Measurements from ENCODE around the gene PRKN. TPM values are rescaled to one million over a fixed set of nuclear protein-coding genes. Genes with fewer than 3 reads are reported as not detected.

The PRKN gene
- total RNA-seq, 1 experiment from 2014 or later = 1.2 TPM

DNA sequence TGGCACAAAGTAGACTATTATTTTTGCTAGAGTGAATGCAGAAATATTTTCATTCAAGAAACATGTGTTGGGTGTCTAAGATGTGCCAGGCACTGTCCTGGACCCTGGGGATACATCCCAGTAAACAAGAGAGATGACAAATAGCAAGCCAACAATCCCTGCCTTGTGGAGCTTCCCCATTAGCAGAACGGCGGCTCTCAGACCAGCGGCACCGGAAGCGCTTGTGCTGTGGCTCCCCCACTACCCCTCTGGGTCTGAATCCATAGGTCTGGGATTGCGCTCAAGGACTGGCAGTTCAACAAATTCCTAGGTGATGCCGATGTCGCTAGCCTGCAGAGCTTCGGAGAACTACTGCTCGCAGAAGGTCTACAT lies 1355.2 kb downstream of the PRKN start:
- BruUV-seq (replicated peaks) = no TSS peak
- TF ChIP-seq EZH2 (IDR thresholded peaks at IDR 0.05; ENCODE audit: borderline replicate concordance, low read depth, low read length, poor library complexity, severe bottlenecking) = no peak
- TF ChIP-seq, protein P1, sequence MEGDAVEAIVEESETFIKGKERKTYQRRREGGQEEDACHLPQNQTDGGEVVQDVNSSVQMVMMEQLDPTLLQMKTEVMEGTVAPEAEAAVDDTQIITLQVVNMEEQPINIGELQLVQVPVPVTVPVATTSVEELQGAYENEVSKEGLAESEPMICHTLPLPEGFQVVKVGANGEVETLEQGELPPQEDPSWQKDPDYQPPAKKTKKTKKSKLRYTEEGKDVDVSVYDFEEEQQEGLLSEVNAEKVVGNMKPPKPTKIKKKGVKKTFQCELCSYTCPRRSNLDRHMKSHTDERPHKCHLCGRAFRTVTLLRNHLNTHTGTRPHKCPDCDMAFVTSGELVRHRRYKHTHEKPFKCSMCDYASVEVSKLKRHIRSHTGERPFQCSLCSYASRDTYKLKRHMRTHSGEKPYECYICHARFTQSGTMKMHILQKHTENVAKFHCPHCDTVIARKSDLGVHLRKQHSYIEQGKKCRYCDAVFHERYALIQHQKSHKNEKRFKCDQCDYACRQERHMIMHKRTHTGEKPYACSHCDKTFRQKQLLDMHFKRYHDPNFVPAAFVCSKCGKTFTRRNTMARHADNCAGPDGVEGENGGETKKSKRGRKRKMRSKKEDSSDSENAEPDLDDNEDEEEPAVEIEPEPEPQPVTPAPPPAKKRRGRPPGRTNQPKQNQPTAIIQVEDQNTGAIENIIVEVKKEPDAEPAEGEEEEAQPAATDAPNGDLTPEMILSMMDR (conservative IDR thresholded peaks at IDR 0.05; ENCODE audit: low read depth, low read length) = no peak
- H3K27me3 ChIP-seq (replicated peaks; ENCODE audit: insufficient read depth, low read depth, low read length, poor library complexity) = no peaks in the 10 kb centered on the region
- no peak overlapping the region for H3K27ac ChIP-seq (ENCODE audit: low read depth, low read length, poor library complexity, severe bottlenecking)
- POLR2A ChIA-PET (ENCODE audit: low non-redundant PET) = no interaction called here
- no peak for DNase-seq (ENCODE audit: low spot score)
- CTCF ChIA-PET = interaction anchor here (0.6 to 0.7 kb wide), 2 partner anchors 219 to 316 kb away, joined by 3 read pairs; no protein-coding TSS in a partner anchor
- H3K4me1 ChIP-seq (ENCODE audit: insufficient read depth, low read length, poor library complexity, severe bottlenecking) = peaks cover 7% of the 10 kb centered on the region
- no peak overlapping the region for H3K4me3 ChIP-seq (ENCODE audit: low read depth, low read length, poor library complexity, severe bottlenecking)
- H3K9me3 ChIP-seq (ENCODE audit: low read depth, low read length, poor library complexity, severe bottlenecking) = no peaks in the 10 kb centered on the region
- intact Hi-C loops (cut with micrococcal nuclease; ENCODE audit: unreplicated experiment) = loop anchor here (5.0 to 10.0 kb wide), 4 partner anchors 220 to 848 kb away; partner anchors contain the start of gene MAP3K4
- no peaks in the 10 kb centered on the region for H3K36me3 ChIP-seq (ENCODE audit: insufficient read depth, low read length, poor library complexity, severe bottlenecking)

DNA sequence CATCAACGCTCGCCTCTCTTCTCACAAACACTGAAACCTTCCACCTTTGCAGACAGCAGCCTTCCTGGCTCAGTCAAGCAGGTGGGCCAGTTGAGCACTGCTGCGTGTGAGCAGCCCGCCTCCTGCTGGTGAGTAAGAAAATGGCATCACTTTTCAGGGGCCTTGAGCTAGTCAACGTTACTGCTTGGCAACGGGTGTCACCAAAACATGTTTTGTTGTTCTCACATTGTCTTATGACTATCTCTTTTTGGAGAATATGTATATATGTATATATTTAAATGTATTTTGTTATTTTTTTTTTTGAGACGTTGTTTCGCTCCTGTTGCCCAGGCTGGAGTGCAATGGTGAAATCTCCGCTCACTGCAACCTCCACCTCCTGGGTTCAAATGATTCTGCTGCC lies 1356.7 kb downstream of the PRKN start:
- Histone ChIP-seq H3K9me3 (ENCODE audit: low read depth, low read length, poor library complexity, severe bottlenecking) (no peaks in the 10 kb centered on the region), H3K27ac (ENCODE audit: low read depth, low read length, poor library complexity, severe bottlenecking) (no peak overlapping the region), H3K27me3 (replicated peaks; ENCODE audit: insufficient read depth, low read depth, low read length, poor library complexity) (no peaks in the 10 kb centered on the region), H3K36me3 (ENCODE audit: insufficient read depth, low read length, poor library complexity, severe bottlenecking) (no peaks in the 10 kb centered on the region), H3K4me3 (ENCODE audit: low read depth, low read length, poor library complexity, severe bottlenecking) (no peak overlapping the region), H3K4me1 (ENCODE audit: insufficient read depth, low read length, poor library complexity, severe bottlenecking) (peaks cover 7% of the 10 kb centered on the region)
- intact Hi-C loops (cut with micrococcal nuclease; ENCODE audit: unreplicated experiment) = loop anchor here (5.0 to 10.0 kb wide), 4 partner anchors 219 to 846 kb away; partner anchors contain the start of gene MAP3K4
- CTCF ChIA-PET = interaction anchor here (0.5 to 1.5 kb wide), 10 partner anchors 9 to 1530 kb away, joined by 3 to 16 read pairs (median 4); partner anchors contain the start of gene AGPAT4
- no TSS peak for BruUV-seq (replicated peaks)
- POLR2A ChIA-PET (ENCODE audit: low non-redundant PET) = interaction anchor here (0.6 kb wide), 1 partner anchor 253 kb away, joined by 5 read pairs; no protein-coding TSS in a partner anchor
- peak; percentile 62 for DNase-seq (ENCODE audit: low spot score)
- TF ChIP-seq EZH2 (IDR thresholded peaks at IDR 0.05; ENCODE audit: borderline replicate concordance, low read depth, low read length, poor library complexity, severe bottlenecking) = no peak
- TF ChIP-seq, protein P1 (conservative IDR thresholded peaks at IDR 0.05; ENCODE audit: low read depth, low read length) = peak; percentile 91

DNA sequence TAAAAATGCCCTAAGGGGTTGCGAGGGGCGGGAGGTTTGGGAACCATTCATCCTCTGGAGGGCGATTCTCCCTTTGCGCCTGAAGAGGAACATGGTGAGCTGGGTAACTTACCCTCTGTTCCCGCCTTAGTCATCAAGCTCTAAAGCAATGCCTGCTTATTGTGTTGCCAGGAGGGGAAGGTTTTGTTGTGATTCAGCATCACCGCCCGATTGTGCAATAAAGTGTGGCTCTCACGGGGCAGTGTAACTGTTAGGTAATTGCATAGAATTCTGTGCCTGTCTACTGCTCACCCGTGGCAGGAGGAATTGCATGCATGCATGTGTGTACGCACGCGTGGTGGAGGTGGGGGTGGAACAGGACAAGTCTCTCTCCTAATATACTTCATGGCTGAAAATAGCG lies 1358.2 kb downstream of the PRKN start:
- ChIA-PET CTCF (no interaction called here), POLR2A (ENCODE audit: low non-redundant PET) (no interaction called here)
- intact Hi-C loops (cut with micrococcal nuclease; ENCODE audit: unreplicated experiment) = loop anchor here (1.0 kb wide), 1 partner anchor 268 kb away; no protein-coding TSS in a partner anchor

More for the DNA sequence above, 1358.2 kb downstream of the PRKN start:
- H3K27me3 ChIP-seq (replicated peaks; ENCODE audit: insufficient read depth, low read depth, low read length, poor library complexity) = no peaks in the 10 kb centered on the region
- no peak overlapping the region for H3K4me3 ChIP-seq (ENCODE audit: low read depth, low read length, poor library complexity, severe bottlenecking)
- no peaks in the 10 kb centered on the region for H3K4me1 ChIP-seq (ENCODE audit: insufficient read depth, low read length, poor library complexity, severe bottlenecking)
- no peaks in the 10 kb centered on the region for H3K9me3 ChIP-seq (ENCODE audit: low read depth, low read length, poor library complexity, severe bottlenecking)
- DNase-seq (ENCODE audit: low spot score) = no peak
- TF ChIP-seq, protein P1 (conservative IDR thresholded peaks at IDR 0.05; ENCODE audit: low read depth, low read length) = no peak
- TF ChIP-seq EZH2 (IDR thresholded peaks at IDR 0.05; ENCODE audit: borderline replicate concordance, low read depth, low read length, poor library complexity, severe bottlenecking) = no peak
- H3K27ac ChIP-seq (ENCODE audit: low read depth, low read length, poor library complexity, severe bottlenecking) = no peak overlapping the region
- no peaks in the 10 kb centered on the region for H3K36me3 ChIP-seq (ENCODE audit: insufficient read depth, low read length, poor library complexity, severe bottlenecking)
- no TSS peak for BruUV-seq (replicated peaks)

Measured in A673 (cell line).